HAP-1 (cell line): Measurements from ENCODE around the gene AVPR1B.

Experiments
- DNase-seq, 2 experiments: peaks; one replicate each; pipeline ENCODE4 v3.0.0-alpha.2; 2016 to 2020; ENCODE audit warnings: low spot score in 2 of 2
- H3K27me3 ChIP-seq: fragments of 250-450 bp; sonication (Bioruptor Pico); 2 replicates; pipeline ENCODE4 v1.5.1; 2020; ENCODE audit warnings: low read depth, mild to moderate bottlenecking, moderate library complexity
- H3K36me3 ChIP-seq: fragments of 250-450 bp; sonication (Bioruptor Pico); replicated peaks from 2 replicates; pipeline ENCODE4 v1.5.1; 2020; ENCODE audit warnings: mild to moderate bottlenecking
- H3K4me1 ChIP-seq: fragments of 250-450 bp; sonication (Bioruptor Pico); 2 replicates; pipeline ENCODE4 v1.5.1; 2020; ENCODE audit warnings: mild to moderate bottlenecking
- H3K4me3 ChIP-seq: fragments of 250-450 bp; sonication (Bioruptor Pico); 2 replicates; pipeline ENCODE4 v1.5.1; 2020; ENCODE audit warnings: mild to moderate bottlenecking, moderate library complexity
- H3K9me3 ChIP-seq: fragments of 250-450 bp; sonication (Bioruptor Pico); 2 replicates; pipeline ENCODE4 v1.5.1; 2020; ENCODE audit warnings: mild to moderate bottlenecking, moderate library complexity
- in situ Hi-C: fragments of 300-500 bp; cut with MboI; formaldehyde crosslinking; loops from 3 replicates; pipeline ENCODE4 v1.14.3; 2020; ENCODE audit warnings: low sequenced_read_pairs, inconsistent platforms, mixed read lengths

AVPR1B gene

GRCh38 chr1:206083750-206084149 lies 33.4 kb downstream of the AVPR1B start:
- Histone ChIP-seq H3K4me1 (no peaks in the 10 kb centered on the region), H3K27me3 (peaks cover 2% of the 10 kb centered on the region; the same call in 1 of the 2 replicates), H3K4me3 (no peak overlapping the region), H3K9me3 (no peaks in the 10 kb centered on the region), H3K36me3 (no peaks in the 10 kb centered on the region)
- no peak for DNase-seq
- in situ Hi-C loops: no loop called here

- in situ Hi-C loops: no loop called here
- 0 out of 2 replicates have a peak, but pooled peaks cover under 1% of the 10 kb centered on the region for H3K27me3 ChIP-seq
- H3K9me3 ChIP-seq: no peaks in the 10 kb centered on the region
- no peak overlapping the region for H3K4me3 ChIP-seq
- DNase-seq: no peak
- no peaks in the 10 kb centered on the region for H3K4me1 ChIP-seq
- no peaks in the 10 kb centered on the region for H3K36me3 ChIP-seq
These were observed 34.1 kb downstream of the AVPR1B start for GRCh38 chr1:206082831-206083695.

- in situ Hi-C loops: no loop called here
- H3K4me1 ChIP-seq: no peaks in the 10 kb centered on the region
- no peak overlapping the region for H3K4me3 ChIP-seq
- H3K27me3 ChIP-seq: no peaks in the 10 kb centered on the region
- no peaks in the 10 kb centered on the region for H3K36me3 ChIP-seq
- DNase-seq: no peak
- no peaks in the 10 kb centered on the region for H3K9me3 ChIP-seq
These were observed 35.3 kb downstream of the AVPR1B start for GRCh38 chr1:206081856-206082255.

- Histone ChIP-seq H3K4me1 (peaks cover 4% of the 10 kb centered on the region; the same call in 1 of the 2 replicates), H3K36me3 (no peaks in the 10 kb centered on the region), H3K9me3 (no peaks in the 10 kb centered on the region), H3K27me3 (peaks cover 2% of the 10 kb centered on the region; the same call in 1 of the 2 replicates), H3K4me3 (no peak overlapping the region)
- no peak for DNase-seq
- in situ Hi-C loops: no loop called here
These were observed 37.0 kb downstream of the AVPR1B start for GRCh38 chr1:206080026-206080820.

- peaks cover 2% of the 10 kb centered on the region; the same call in 1 of the 2 replicates for H3K27me3 ChIP-seq
- no peak overlapping the region for H3K4me3 ChIP-seq
- no peak for DNase-seq
- H3K36me3 ChIP-seq: no peaks in the 10 kb centered on the region
- no peaks in the 10 kb centered on the region for H3K9me3 ChIP-seq
- in situ Hi-C loops: no loop called here
- peaks cover 4% of the 10 kb centered on the region; the same call in 1 of the 2 replicates for H3K4me1 ChIP-seq
These were observed 38.1 kb downstream of the AVPR1B start for GRCh38 chr1:206079135-206079534.

- Histone ChIP-seq H3K4me1 (peaks cover 4% of the 10 kb centered on the region; the same call in 1 of the 2 replicates), H3K36me3 (no peaks in the 10 kb centered on the region), H3K9me3 (no peaks in the 10 kb centered on the region), H3K27me3 (peaks cover 2% of the 10 kb centered on the region; the same call in 1 of the 2 replicates), H3K4me3 (no peak overlapping the region)
- peak in 1 of 2 experiments; percentile 16 for DNase-seq
- in situ Hi-C loops: no loop called here
These were observed 41.1 kb downstream of the AVPR1B start for GRCh38 chr1:206075786-206076755.

GRCh38 chr1:206074839-206075238 lies 42.3 kb downstream of the AVPR1B start:
- Histone ChIP-seq H3K27me3 (peaks cover 2% of the 10 kb centered on the region; the same call in 1 of the 2 replicates), H3K4me1 (peaks cover 4% of the 10 kb centered on the region; the same call in 1 of the 2 replicates), H3K4me3 (no peak overlapping the region), H3K9me3 (no peaks in the 10 kb centered on the region), H3K36me3 (no peaks in the 10 kb centered on the region)
- no peak for DNase-seq
- in situ Hi-C loops: no loop called here

- Histone ChIP-seq H3K27me3 (peaks cover 2% of the 10 kb centered on the region; the same call in 1 of the 2 replicates), H3K4me3 (no peak overlapping the region), H3K9me3 (no peaks in the 10 kb centered on the region), H3K36me3 (no peaks in the 10 kb centered on the region), H3K4me1 (peaks cover under 1% of the 10 kb centered on the region; the same call in 1 of the 2 replicates)
- DNase-seq: no peak
- in situ Hi-C loops: no loop called here
These were observed 46.4 kb downstream of the AVPR1B start for GRCh38 chr1:206070627-206071304.

- in situ Hi-C loops: no loop called here
- Histone ChIP-seq H3K4me1 (no peaks in the 10 kb centered on the region), H3K9me3 (no peaks in the 10 kb centered on the region), H3K36me3 (no peaks in the 10 kb centered on the region), H3K4me3 (no peak overlapping the region), H3K27me3 (no peaks in the 10 kb centered on the region)
- DNase-seq: no peak
These were observed 48.9 kb downstream of the AVPR1B start for GRCh38 chr1:206068314-206068713.

- Histone ChIP-seq H3K36me3 (no peaks in the 10 kb centered on the region), H3K27me3 (no peaks in the 10 kb centered on the region), H3K4me1 (no peaks in the 10 kb centered on the region), H3K4me3 (no peak overlapping the region), H3K9me3 (peaks cover 3% of the 10 kb centered on the region; the same call in 1 of the 2 replicates)
- no peak for DNase-seq
- in situ Hi-C loops: no loop called here
These were observed 49.5 kb downstream of the AVPR1B start for GRCh38 chr1:206067486-206068227.

GRCh38 chr1:206066479-206067171 lies 50.6 kb downstream of the AVPR1B start:
- in situ Hi-C loops: no loop called here

More at GRCh38 chr1:206066479-206067171, 50.6 kb downstream of the AVPR1B start:
- no peak for DNase-seq
- H3K4me3 ChIP-seq: no peak overlapping the region
- H3K4me1 ChIP-seq: no peaks in the 10 kb centered on the region
- no peaks in the 10 kb centered on the region for H3K27me3 ChIP-seq
- no peaks in the 10 kb centered on the region for H3K36me3 ChIP-seq
- H3K9me3 ChIP-seq: peaks cover 5% of the 10 kb centered on the region; the same call in 1 of the 2 replicates
